Measurements from ENCODE around the gene GHRHR. TPM values are rescaled to one million over a fixed set of nuclear protein-coding genes. Genes with fewer than 3 reads are reported as not detected.

Gene GHRHR
- total RNA-seq (2014; rRNA removed): not detected in 2 replicates
- polyA plus RNA-seq (2012): not detected

DNA sequence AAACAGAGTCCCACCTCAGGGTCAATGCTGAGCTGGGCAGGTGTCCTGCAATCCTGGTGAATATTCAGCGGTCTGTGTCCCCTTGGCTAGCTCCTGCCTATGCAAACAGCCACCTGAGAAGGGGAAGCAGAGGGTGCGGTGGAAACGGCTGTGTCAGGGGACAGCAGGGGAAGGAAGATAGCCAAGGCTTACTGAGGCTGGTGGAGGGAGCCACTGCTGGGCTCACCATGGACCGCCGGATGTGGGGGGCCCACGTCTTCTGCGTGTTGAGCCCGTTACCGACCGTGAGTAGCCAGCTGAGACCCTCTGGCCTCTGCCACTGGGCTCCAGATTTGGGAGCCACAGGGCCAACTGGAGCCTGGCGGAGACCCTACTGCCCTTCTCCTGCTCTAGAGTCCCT, at the start of gene GHRHR:
GHRHR (plus strand) TSS at position 112 of the 400 bp plus-strand sequence; CDS start at position 228, 116 bp downstream.
- DNase-seq (ENCODE audit: low read depth): no peak

GRCh38 chr7:30914596-30914995, 49.2 kb upstream of the GHRHR start:
- peak; percentile 84 for DNase-seq (ENCODE audit: low read depth)

DNA sequence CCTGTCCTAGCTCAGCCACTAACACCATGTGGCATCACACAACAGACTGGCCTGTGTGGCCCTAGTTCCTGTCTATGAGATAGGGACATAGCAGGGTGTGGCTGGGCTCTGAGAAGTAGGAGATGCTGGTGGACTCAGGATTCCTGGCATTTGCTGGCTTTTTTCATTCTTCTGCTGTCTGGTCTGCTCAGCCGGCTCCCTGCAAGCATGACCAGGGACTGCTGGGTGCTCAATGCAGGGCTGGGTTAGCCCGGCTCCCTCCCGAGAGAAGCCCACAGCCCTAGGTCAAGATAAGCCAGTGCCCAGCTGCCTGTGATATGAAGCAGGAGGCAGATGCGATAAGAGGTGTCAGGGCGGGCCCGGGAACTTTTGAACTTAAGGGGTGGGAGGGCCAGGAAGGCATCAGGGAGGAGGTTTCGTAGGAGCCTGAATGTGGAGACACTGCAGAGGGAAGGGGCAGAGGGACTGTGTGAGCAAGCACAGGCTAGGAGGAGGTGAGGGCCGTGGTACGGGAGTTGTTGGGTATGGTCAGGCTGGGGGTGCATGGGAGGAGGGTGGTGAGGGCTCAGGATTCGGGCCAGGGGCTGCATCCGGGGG, 48.6 kb upstream of the GHRHR start:
- DNase-seq (ENCODE audit: low read depth): no peak

- DNase-seq (ENCODE audit: low read depth): no peak
These were observed 48.0 kb upstream of the GHRHR start for GRCh38 chr7:30915751-30916150.

DNA sequence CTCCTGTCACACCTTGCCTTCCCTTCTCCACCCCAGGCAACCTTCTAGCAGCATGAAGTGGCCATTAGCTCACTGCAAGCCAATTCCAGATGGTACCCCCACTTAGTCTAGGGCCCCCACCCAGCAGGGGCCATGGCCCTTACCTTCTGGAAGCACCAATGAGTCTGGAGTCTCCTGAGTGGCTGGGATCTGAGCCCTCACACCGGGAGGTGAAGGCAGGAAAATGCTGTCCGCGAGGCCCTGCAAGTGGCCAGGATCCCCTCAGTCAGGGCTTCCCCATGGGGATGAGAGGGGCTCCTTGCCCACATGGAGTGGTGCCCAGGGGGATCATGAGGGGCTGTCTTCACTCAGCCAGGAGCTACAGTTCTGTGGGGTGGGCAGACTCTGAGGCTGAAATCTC, 47.5 kb upstream of the GHRHR start:
- no peak for DNase-seq (ENCODE audit: low read depth)

- no peak for DNase-seq (ENCODE audit: low read depth)
These were observed 47.0 kb upstream of the GHRHR start for GRCh38 chr7:30916767-30917166.

GRCh38 chr7:30917216-30917893, 46.4 kb upstream of the GHRHR start:
- DNase-seq (ENCODE audit: low read depth): no peak

GRCh38 chr7:30918676-30919075, 45.1 kb upstream of the GHRHR start:
- DNase-seq (ENCODE audit: low read depth): no peak

GRCh38 chr7:30920021-30920583, 43.7 kb upstream of the GHRHR start:
- no peak for DNase-seq (ENCODE audit: low read depth)

DNA sequence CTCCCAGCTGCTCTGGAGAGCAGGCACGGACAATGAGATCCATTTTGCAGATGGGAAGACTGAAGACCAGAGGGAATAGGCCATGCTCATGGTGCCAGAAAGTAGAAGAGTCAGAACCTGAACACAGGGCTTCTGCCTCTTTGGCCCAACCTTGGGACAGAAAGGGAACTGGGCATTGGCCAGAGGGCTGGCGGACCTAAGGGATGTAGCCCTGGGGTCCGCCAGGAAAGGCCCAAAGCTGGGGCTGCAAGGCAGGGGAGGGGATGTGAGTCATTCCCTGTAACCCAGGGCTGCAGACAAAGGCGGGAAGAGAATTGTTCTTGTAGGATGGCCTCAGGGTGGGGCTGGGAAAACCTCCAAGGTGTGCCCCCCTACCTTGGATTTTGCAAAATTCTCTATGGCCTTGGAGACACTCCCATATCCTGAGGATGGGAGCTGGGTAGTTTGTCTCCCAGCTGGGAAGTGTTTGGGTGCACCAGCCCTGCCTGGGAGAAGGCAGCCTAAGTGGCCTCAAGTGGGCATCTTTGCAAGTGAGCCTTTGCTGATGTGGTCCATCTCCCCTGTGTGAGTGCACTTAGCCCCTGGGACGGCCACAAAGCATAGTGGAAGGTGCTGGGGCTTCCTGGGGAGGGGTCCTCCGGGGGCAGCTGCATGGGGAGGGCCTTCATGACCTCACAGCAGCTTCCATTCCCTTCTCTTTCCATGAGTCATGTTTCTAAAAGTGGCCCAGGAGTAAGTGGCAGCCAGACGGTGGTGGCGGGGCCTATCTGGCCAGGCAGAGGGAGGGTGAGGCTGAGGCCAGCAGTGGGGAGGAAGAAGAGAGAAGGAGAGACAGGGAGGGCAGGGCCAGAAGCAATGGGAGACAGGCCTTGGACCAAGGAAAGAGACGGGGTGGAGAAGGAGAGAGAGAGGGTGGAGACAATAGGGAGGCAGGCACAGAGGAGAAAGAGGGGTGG, 42.9 kb upstream of the GHRHR start:
- DNase-seq (ENCODE audit: low read depth): peak; percentile 48

DNA sequence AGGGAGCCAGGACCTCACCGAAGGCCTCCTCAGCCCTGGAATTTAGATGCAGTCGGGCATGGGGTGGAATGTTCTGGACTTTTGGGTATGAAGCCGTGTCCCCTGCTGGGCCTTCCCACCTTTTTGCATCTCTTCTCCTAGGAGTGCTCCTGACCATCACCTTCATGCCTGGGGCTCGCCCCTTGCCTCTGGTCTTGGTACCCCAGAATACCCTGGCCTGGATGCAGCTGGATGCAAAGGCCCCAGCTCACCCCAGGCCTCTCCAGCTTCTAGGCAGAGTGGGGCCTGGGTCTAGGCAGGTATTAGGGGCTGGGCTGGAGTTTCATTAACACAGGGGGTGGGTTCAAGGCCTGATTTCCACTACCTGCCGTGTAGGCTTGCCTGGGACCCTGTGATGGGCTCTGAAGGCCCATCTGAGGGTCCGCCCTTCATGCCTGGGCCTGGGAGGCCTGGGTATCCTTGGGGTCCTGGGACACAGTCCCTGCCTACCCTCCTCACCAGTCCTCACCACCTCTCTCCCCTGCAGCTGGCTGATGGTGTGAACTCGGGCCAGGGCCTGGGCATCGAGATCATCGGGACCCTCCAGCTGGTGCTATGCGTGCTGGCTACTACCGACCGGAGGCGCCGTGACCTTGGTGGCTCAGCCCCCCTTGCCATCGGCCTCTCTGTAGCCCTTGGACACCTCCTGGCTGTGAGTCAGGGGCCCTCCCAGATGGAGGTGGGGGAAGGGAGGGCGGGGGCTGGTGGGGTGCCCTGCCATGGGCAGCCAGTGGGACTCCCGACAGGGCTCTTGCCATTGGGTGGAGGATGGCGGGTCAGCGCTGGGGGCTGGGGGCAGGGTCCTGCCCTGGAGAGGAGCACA, 42.0 kb upstream of the GHRHR start:
- no peak for DNase-seq (ENCODE audit: low read depth)

DNA sequence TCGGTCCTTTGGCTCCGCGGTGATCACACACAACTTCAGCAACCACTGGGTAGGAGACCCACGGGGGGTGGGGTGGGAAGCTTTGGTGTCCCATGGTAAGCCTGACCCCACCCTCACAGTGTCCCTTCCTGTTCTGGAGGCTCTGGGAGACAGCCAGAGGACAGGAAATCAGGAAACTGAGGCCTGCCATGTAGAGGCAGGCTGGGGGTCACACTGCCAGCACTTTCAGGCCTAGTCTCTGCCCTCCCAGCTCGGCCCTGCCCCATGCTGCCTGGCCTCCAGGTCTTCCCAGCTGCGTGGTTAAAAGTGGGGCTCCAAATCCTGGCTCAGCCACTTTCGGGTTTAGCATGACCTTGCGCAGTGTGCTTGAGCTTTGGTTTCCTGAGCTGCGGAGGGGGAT, 41.2 kb upstream of the GHRHR start:
- DNase-seq (ENCODE audit: low read depth): no peak

DNA sequence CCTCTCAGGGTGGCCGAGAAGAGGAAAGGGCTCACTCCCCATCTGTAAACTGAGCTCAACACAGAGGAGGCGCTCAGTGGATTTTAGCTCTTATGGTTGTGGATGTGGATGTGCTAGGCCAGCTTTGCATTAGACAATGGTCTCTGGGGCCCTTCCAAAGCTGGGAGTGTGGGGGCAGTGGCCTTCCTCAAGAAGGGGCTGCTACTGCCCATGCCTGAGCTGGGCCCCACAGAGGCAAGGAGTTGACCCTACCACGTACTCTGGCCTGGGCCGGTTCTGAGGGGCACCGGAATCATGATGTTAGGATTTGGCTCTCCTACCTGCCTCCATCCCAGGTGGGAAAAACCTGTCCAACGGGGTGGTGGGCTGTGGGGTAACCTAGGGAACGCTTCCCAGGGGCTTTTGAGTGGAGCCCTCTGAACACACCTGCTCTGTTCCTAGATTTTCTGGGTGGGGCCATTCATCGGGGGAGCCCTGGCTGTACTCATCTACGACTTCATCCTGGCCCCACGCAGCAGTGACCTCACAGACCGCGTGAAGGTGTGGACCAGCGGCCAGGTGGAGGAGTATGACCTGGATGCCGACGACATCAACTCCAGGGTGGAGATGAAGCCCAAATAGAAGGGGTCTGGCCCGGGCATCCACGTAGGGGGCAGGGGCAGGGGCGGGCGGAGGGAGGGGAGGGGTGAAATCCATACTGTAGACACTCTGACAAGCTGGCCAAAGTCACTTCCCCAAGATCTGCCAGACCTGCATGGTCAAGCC, 40.6 kb upstream of the GHRHR start:
- DNase-seq (ENCODE audit: low read depth): no peak

DNA sequence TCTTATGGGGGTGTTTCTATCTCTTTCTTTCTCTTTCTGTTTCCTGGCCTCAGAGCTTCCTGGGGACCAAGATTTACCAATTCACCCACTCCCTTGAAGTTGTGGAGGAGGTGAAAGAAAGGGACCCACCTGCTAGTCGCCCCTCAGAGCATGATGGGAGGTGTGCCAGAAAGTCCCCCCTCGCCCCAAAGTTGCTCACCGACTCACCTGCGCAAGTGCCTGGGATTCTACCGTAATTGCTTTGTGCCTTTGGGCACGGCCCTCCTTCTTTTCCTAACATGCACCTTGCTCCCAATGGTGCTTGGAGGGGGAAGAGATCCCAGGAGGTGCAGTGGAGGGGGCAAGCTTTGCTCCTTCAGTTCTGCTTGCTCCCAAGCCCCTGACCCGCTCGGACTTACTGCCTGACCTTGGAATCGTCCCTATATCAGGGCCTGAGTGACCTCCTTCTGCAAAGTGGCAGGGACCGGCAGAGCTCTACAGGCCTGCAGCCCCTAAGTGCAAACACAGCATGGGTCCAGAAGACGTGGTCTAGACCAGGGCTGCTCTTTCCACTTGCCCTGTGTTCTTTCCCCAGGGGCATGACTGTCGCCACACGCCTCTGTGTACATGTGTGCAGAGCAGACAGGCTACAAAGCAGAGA, 39.9 kb upstream of the GHRHR start:
- no peak for DNase-seq (ENCODE audit: low read depth)

DNA sequence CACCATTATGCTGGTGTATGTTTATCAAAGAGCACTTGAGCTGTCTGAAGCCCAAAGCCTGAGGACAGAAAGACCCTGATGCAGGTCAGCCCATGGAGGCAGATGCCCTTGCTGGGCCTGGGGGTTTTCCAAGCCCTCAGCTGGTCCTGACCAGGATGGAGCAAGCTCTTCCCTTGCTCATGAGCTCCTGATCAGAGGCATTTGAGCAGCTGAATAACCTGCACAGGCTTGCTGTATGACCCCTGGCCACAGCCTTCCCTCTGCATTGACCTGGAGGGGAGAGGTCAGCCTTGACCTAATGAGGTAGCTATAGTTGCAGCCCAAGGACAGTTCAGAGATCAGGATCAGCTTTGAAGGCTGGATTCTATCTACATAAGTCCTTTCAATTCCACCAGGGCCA, 39.1 kb upstream of the GHRHR start:
- DNase-seq (ENCODE audit: low read depth): no peak

DNA sequence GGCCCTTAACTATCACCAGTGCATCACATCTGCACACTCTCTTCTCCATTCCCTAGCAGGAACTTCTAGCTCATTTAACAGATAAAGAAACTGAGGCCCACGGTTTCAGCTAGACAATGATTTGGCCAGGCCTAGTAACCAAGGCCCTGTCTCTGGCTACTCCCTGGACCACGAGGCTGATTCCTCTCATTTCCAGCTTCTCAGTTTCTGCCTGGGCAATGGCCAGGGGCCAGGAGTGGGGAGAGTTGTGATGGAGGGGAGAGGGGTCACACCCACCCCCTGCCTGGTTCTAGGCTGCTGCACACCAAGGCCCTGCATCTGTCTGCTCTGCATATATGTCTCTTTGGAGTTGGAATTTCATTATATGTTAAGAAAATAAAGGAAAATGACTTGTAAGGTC, 38.6 kb upstream of the GHRHR start:
- DNase-seq (ENCODE audit: low read depth): no peak

DNA sequence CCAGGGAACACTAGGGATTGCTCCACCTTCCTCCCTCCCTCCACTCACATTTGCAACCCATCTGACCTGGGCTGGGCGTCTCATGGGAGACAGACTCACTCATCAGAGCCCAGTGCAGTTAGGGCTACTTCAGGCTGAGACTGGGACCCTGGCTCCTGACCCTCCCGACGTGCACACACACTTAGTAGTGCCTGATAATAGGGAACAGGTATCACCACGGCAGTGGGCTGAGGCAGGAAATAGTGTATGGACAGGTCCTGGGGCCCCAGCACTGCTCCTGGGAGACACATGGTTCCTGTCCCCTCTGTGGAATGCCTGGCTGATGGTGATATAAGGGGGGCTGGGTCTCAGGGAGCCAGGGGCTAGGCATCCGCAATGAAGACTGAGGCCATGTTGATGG, 37.8 kb upstream of the GHRHR start:
- DNase-seq (ENCODE audit: low read depth): no peak

- no peak for DNase-seq (ENCODE audit: low read depth)
These were observed 37.4 kb upstream of the GHRHR start for GRCh38 chr7:30926313-30926712.

- no peak for DNase-seq (ENCODE audit: low read depth)
These were observed 36.7 kb upstream of the GHRHR start for GRCh38 chr7:30927040-30927439.

DNA sequence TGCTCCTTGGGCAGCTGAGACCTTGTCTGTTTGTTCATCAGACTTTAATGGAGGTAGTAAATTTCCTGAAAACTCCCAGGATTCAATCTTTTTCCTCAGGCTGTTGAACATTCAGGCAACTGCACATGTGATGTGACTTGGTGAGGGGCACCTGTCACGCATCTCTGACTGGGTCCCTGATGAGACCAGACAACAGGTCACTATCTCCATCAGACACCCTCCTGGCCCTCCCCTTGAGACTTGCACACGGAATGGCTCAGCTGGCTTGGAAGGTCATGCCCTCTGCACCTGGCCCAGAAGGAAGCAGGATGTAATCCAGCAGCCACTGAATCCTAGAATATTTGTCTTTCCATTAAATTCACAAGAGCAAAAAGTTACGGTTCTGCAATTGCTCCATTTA, 36.2 kb upstream of the GHRHR start:
- no peak for DNase-seq (ENCODE audit: low read depth)

Data from LHCN-M2 (cell line).